PC-3 (cell line): ENCODE results near the gene HMHB1. TPM values are rescaled to one million over a fixed set of nuclear protein-coding genes. Genes with fewer than 3 reads are reported as not detected.
"Not testable (repeated sequence)": the region's sequence is repeated elsewhere in the genome, so short reads cannot be mapped to it uniquely, and the experiment has no call there.

Experiments used
- ATAC-seq: fragments of 200-7000 bp; cut with Tn5 transposase; 2 replicates; pipeline ENCODE4 v1.9.1; 2020; ENCODE audit warnings: mild to moderate bottlenecking, moderate library complexity
- BruUV-seq: library from RNA; stranded (reverse); fragments of 400-500 nt; replicated peaks from 2 replicates; lab custom pipeline; 2021; lab: Mats Ljungman, UMichigan
- CTCF ChIA-PET: fragments of 300-600 bp; sonication (Branson Sonifier 250); formaldehyde crosslinking; loops from one replicate; lab custom pipeline; 2022; ENCODE audit warnings: antibody characterized with exemption; lab: Charles Lee
- POLR2A ChIA-PET: fragments of 300-600 bp; sonication (Branson Sonifier 250); formaldehyde crosslinking; loops from one replicate; lab custom pipeline; 2022; ENCODE audit warnings: antibody characterized with exemption; ENCODE audit not compliant: unreplicated experiment; lab: Charles Lee
- DNase-seq: peaks from one replicate; pipeline ENCODE4 v3.0.0-alpha.2; 2015
- H2AFZ ChIP-seq: fragments of 300-600 bp; sonication (generic); 2 replicates; pipeline ENCODE4 v1.6.0; 2016; ENCODE audit warnings: antibody characterized with exemption, low read length
- H3F3A ChIP-seq: fragments of 300-600 bp; sonication (generic); one replicate; pipeline ENCODE4 v1.6.0; 2017; ENCODE audit warnings: antibody characterized with exemption, low read length, control low read depth, mild to moderate bottlenecking; ENCODE audit not compliant: unreplicated experiment
- H3K27ac ChIP-seq: fragments of 300-600 bp; sonication (generic); 2 replicates; pipeline ENCODE4 v1.5.1; 2016; ENCODE audit warnings: mild to moderate bottlenecking, low read length
- H3K27me3 ChIP-seq: fragments of 300-600 bp; sonication (generic); 2 replicates; pipeline ENCODE4 v1.6.1; 2016; ENCODE audit warnings: low read length, mixed read lengths
- H3K36me3 ChIP-seq: fragments of 300-600 bp; sonication (generic); 2 replicates; pipeline ENCODE4 v1.6.1; 2016; ENCODE audit warnings: low read depth, mixed run types, low read length, mixed read lengths
- H3K4me1 ChIP-seq: fragments of 300-600 bp; sonication (generic); 2 replicates; pipeline ENCODE4 v1.5.1; 2016; ENCODE audit warnings: low read length; ENCODE audit not compliant: insufficient read depth
- H3K4me2 ChIP-seq: fragments of 300-600 bp; sonication (generic); 2 replicates; pipeline ENCODE4 v1.6.0; 2016; ENCODE audit warnings: low read length
- H3K4me3 ChIP-seq: fragments of 300-600 bp; sonication (generic); 2 replicates; pipeline ENCODE4 v1.5.1; 2016; ENCODE audit warnings: mild to moderate bottlenecking, low read length, mixed read lengths
- H3K79me2 ChIP-seq: fragments of 300-600 bp; sonication (generic); 2 replicates; pipeline ENCODE4 v1.6.1; 2017; ENCODE audit warnings: low read length, mixed read lengths
- H3K9ac ChIP-seq: fragments of 300-600 bp; sonication (generic); 2 replicates; pipeline ENCODE4 v1.6.0; 2016; ENCODE audit warnings: mild to moderate bottlenecking, low read length
- H3K9me2 ChIP-seq: fragments of 300-600 bp; sonication (generic); replicated peaks from 2 replicates; pipeline ENCODE4 v1.6.1; 2016; ENCODE audit warnings: mixed run types, low read length, mixed read lengths
- H3K9me3 ChIP-seq: fragments of 300-600 bp; sonication (generic); 2 replicates; pipeline ENCODE4 v1.6.1; 2016; ENCODE audit warnings: low read length, mixed read lengths
- H4K20me1 ChIP-seq: fragments of 300-600 bp; sonication (generic); 2 replicates; pipeline ENCODE4 v1.6.1; 2016; ENCODE audit warnings: low read length, mixed read lengths
- EZH2 ChIP-seq: fragments of 300-600 bp; sonication (generic); IDR thresholded peaks from one replicate; pipeline ENCODE4 v1.6.1; 2017; ENCODE audit warnings: antibody characterized with exemption, mild to moderate bottlenecking, low read length; ENCODE audit not compliant: unreplicated experiment
- EZH2phosphoT487 ChIP-seq: fragments of 300-600 bp; sonication (generic); IDR thresholded peaks from 2 replicates; pipeline ENCODE4 v1.6.1; 2018; ENCODE audit warnings: mild to moderate bottlenecking, antibody characterized with exemption, low read length, borderline replicate concordance
- intact Hi-C: fragments of 100-400 bp; cut with micrococcal nuclease; formaldehyde crosslinking; loops from 2 replicates; pipeline ENCODE4 v1.9.0; 2023
- total RNA-seq: library from RNA; depleted of rRNA; stranded (reverse); fragments of >200 nt; gene quantifications from 2 replicates; pipeline ENCODE4 v1.2.3, GENCODE V29; 2014
- TF ChIP-seq, protein P1 (sequence below): fragments of 300-600 bp; sonication (generic); conservative IDR thresholded peaks from 2 replicates; pipeline ENCODE4 v1.5.1; 2017; ENCODE audit warnings: antibody characterized with exemption, low read depth, mild to moderate bottlenecking, low read length

Gene HMHB1
- total RNA-seq, 1 experiment from 2014 or later: not detected

DNA sequence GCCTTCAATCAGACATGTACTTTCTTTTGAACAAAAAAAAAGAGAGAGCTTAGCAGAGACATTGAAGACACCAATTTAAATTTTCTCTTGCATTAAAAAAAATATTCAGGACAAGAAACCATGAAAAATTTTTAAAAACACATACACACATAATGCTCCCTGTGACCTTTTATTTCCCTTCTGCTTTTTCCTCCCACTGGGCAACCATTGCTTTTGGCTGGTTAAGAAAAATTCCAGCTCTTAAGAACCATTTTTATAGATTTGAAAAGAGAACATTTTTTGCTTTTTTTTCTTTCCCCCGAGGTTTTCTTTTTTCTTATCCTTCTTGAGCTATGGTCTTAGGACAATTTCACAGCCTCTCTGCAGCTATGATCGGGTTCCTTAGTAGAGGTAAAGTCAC, 6.1 kb upstream of the HMHB1 start:
- no peaks in the 10 kb centered on the region for H4K20me1 ChIP-seq
- H3K36me3 ChIP-seq: no peaks in the 10 kb centered on the region
- ChIA-PET POLR2A (no interaction called here), CTCF (no interaction called here)
- H3K4me2 ChIP-seq: no peak overlapping the region
- no peak for TF ChIP-seq EZH2phosphoT487
- TF ChIP-seq, protein P1, sequence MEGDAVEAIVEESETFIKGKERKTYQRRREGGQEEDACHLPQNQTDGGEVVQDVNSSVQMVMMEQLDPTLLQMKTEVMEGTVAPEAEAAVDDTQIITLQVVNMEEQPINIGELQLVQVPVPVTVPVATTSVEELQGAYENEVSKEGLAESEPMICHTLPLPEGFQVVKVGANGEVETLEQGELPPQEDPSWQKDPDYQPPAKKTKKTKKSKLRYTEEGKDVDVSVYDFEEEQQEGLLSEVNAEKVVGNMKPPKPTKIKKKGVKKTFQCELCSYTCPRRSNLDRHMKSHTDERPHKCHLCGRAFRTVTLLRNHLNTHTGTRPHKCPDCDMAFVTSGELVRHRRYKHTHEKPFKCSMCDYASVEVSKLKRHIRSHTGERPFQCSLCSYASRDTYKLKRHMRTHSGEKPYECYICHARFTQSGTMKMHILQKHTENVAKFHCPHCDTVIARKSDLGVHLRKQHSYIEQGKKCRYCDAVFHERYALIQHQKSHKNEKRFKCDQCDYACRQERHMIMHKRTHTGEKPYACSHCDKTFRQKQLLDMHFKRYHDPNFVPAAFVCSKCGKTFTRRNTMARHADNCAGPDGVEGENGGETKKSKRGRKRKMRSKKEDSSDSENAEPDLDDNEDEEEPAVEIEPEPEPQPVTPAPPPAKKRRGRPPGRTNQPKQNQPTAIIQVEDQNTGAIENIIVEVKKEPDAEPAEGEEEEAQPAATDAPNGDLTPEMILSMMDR: no peak
- TF ChIP-seq EZH2: no peak
- no peaks in the 10 kb centered on the region for H3K79me2 ChIP-seq
- ATAC-seq (no peak), DNase-seq (no peak)
- intact Hi-C loops: no loop called here
- H3K9me3 ChIP-seq: no peaks in the 10 kb centered on the region
- H3K4me3 ChIP-seq: no peak overlapping the region
- no TSS peak for BruUV-seq
- no peaks in the 10 kb centered on the region for H3K4me1 ChIP-seq
- no peaks in the 10 kb centered on the region for H3K27me3 ChIP-seq
- H3F3A ChIP-seq: no peaks in the 10 kb centered on the region
- no peak overlapping the region for H2AFZ ChIP-seq
- no peak overlapping the region for H3K9ac ChIP-seq
- H3K27ac ChIP-seq: no peak overlapping the region
- H3K9me2 ChIP-seq: no peaks in the 10 kb centered on the region

DNA sequence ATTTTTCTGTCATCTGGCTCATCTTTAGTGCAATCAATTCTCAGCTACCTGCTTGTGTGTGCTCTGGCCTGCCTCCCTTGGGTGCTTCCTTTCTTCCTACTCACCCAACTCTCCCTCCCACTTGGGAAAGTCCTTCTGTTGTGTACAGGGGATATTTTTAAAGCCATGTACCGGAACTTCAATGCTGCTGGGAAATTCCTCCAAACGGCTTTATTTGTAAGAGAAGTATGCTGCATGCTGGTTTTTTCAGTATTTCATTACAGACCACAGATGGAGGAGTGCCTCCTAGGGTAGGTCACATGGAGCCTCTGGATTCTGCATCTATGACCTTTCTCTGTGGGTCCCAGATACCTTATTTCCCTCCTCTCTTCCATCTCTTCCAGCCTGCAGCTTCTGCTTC, 5.4 kb upstream of the HMHB1 start:
- intact Hi-C loops: no loop called here
- ATAC-seq: no peak

DNA sequence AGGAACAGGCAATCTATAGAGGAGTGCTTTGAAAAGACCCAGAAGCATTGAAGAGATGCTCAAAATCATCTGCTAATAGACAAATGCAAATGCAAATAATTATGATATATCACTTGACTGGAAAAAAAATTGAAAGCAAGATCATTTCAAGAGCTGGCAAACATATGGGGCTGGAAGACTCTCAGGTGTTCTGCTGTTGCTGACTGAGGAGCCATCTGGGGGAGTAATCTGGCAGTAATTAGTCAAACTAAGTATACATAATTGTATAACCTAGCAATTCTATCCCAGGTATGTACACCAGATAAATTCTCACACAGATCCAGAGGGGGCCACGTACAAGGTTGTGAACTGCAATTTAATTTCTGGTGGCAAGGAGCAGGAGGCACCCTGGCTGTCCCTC, 4.6 kb upstream of the HMHB1 start:
- Histone ChIP-seq H2AFZ (no peak overlapping the region), H3K9me2 (no peaks in the 10 kb centered on the region), H3K4me1 (no peaks in the 10 kb centered on the region), H3K9ac (no peak overlapping the region), H3K9me3 (no peaks in the 10 kb centered on the region), H3K27ac (no peak overlapping the region), H3K79me2 (no peaks in the 10 kb centered on the region), H3F3A (no peaks in the 10 kb centered on the region), H3K36me3 (no peaks in the 10 kb centered on the region), H4K20me1 (no peaks in the 10 kb centered on the region), H3K27me3 (no peaks in the 10 kb centered on the region), H3K4me3 (no peak overlapping the region), H3K4me2 (no peak overlapping the region)
- CTCF ChIA-PET: no interaction called here
- TF ChIP-seq EZH2 (no peak), EZH2phosphoT487 (no peak)
- TF ChIP-seq, protein P1: no peak
- intact Hi-C loops: no loop called here
- DNase-seq: no peak
- no peak for ATAC-seq
- no TSS peak for BruUV-seq
- POLR2A ChIA-PET: no interaction called here

More for the DNA sequence above, 5.4 kb upstream of the HMHB1 start:
- no peak for TF ChIP-seq EZH2phosphoT487
- TF ChIP-seq, protein P1: no peak
- TF ChIP-seq EZH2: no peak
- H3K9ac ChIP-seq: no peak overlapping the region
- BruUV-seq: no TSS peak
- H3K4me2 ChIP-seq: no peak overlapping the region
- no peak overlapping the region for H3K27ac ChIP-seq
- no peaks in the 10 kb centered on the region for H3K9me3 ChIP-seq
- H3K36me3 ChIP-seq: no peaks in the 10 kb centered on the region
- POLR2A ChIA-PET: no interaction called here
- H3F3A ChIP-seq: no peaks in the 10 kb centered on the region
- H3K9me2 ChIP-seq: no peaks in the 10 kb centered on the region
- H3K4me1 ChIP-seq: no peaks in the 10 kb centered on the region
- no peaks in the 10 kb centered on the region for H3K79me2 ChIP-seq
- no peaks in the 10 kb centered on the region for H4K20me1 ChIP-seq
- no peak for DNase-seq
- CTCF ChIA-PET: no interaction called here
- H3K27me3 ChIP-seq: no peaks in the 10 kb centered on the region
- H3K4me3 ChIP-seq: no peak overlapping the region
- no peak overlapping the region for H2AFZ ChIP-seq

DNA sequence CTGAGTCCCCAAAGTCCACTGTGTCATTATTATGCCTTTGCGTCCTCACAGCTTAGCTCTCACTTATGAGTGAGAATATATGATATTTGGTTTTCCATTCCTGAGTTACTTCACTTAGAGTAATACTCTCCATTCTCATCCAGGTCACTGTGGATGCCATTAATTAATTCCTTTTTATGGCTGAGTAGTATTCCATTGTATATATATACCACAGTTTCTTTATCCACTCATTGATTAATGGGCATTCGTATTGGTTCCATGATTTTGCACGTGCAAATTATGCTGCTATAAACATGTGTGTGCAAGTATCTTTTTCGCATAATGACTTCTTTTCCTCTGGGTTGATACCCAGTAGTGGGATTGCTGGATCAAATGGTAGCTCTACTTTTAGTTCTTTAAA, 4.4 kb downstream of the HMHB1 start:
- H3K4me1 ChIP-seq, H3K36me3 ChIP-seq, H3K9me3 ChIP-seq, H3K79me2 ChIP-seq, H4K20me1 ChIP-seq, H3K9me2 ChIP-seq, H3K4me3 ChIP-seq, H3K4me2 ChIP-seq, POLR2A ChIA-PET, ATAC-seq, H3K27ac ChIP-seq, H2AFZ ChIP-seq, intact Hi-C loops, H3K9ac ChIP-seq, H3F3A ChIP-seq, BruUV-seq, H3K27me3 ChIP-seq, DNase-seq, CTCF ChIA-PET: not testable (repeated sequence)
